22Rv1 (cell line): ENCODE data around the gene CDH6.
A peak's percentile ranks its signal among the peaks of the same experiment; 100 is the strongest.

Experiments
- H3K27ac ChIP-seq: fragments of 450-650 bp; 2 replicates; pipeline ENCODE4 v1.5.1; 2017
- CTCF ChIP-seq: fragments of 450-650 bp; IDR thresholded peaks from 2 replicates; pipeline ENCODE4 v1.5.1; 2017; ENCODE audit warnings: mild to moderate bottlenecking
- ZFX ChIP-seq: fragments of 450-650 bp; IDR thresholded peaks from 2 replicates; pipeline ENCODE4 v1.6.1; 2017; ENCODE audit warnings: antibody characterized with exemption, borderline replicate concordance

Gene CDH6

GRCh38 chr5:31268686-31269085 lies 75.2 kb downstream of the CDH6 start:
- TF ChIP-seq CTCF, result no peak
- no peak for TF ChIP-seq ZFX
- H3K27ac ChIP-seq, result no peak overlapping the region

GRCh38 chr5:31269259-31269658 lies 75.8 kb downstream of the CDH6 start:
- no peak for TF ChIP-seq ZFX
- no peak overlapping the region for H3K27ac ChIP-seq

GRCh38 chr5:31270396-31270795 lies 76.9 kb downstream of the CDH6 start:
- TF ChIP-seq ZFX (no peak), CTCF (peak; percentile 70)
- no peak overlapping the region for H3K27ac ChIP-seq

GRCh38 chr5:31271567-31271966 lies 78.1 kb downstream of the CDH6 start:
- H3K27ac ChIP-seq, result no peak overlapping the region
- TF ChIP-seq CTCF (no peak), ZFX (no peak)

- no peak for TF ChIP-seq CTCF
- no peak for TF ChIP-seq ZFX
- no peak overlapping the region for H3K27ac ChIP-seq
These were observed 79.7 kb downstream of the CDH6 start for GRCh38 chr5:31273161-31273560.

GRCh38 chr5:31273631-31274378 lies 80.3 kb downstream of the CDH6 start:
- no peak overlapping the region for H3K27ac ChIP-seq

GRCh38 chr5:31280210-31280609 lies 86.7 kb downstream of the CDH6 start:
- H3K27ac ChIP-seq, result no peak overlapping the region
- TF ChIP-seq CTCF (no peak), ZFX (no peak)

More at GRCh38 chr5:31273631-31274378, 80.3 kb downstream of the CDH6 start:
- TF ChIP-seq ZFX (no peak), CTCF (no peak)

GRCh38 chr5:31283326-31283725 lies 89.8 kb downstream of the CDH6 start:
- H3K27ac ChIP-seq, result no peak overlapping the region
- TF ChIP-seq ZFX (no peak), CTCF (no peak)
